Measurements from ENCODE around the gene PMPCA. TPM values are rescaled to one million over a fixed set of nuclear protein-coding genes. Genes with fewer than 3 reads are reported as not detected.

The PMPCA gene
- total RNA-seq, 2 experiments from 2014 or later, result 53.3 to 76.1 TPM

GRCh38 chr9:136445799-136446198, 35.3 kb downstream of the PMPCA start:
- H3K9me3 ChIP-seq (ENCODE audit: low read length), result no peaks in the 10 kb centered on the region
- intact Hi-C loops (cut with micrococcal nuclease; ENCODE audit: unreplicated experiment), result no loop called here
- no peaks in the 10 kb centered on the region for H3K9me2 ChIP-seq (ENCODE audit: insufficient read depth, low read length)
- no TSS peak for BruUV-seq (replicated peaks)
- no peak overlapping the region for H3K4me3 ChIP-seq (ENCODE audit: low read depth, low read length, poor library complexity, severe bottlenecking)
- ChIA-PET POLR2A (no interaction called here), CTCF (ENCODE audit: unreplicated experiment) (no interaction called here)
- H2AFZ ChIP-seq (ENCODE audit: low read length), result no peak overlapping the region
- no peaks in the 10 kb centered on the region for H3K4me1 ChIP-seq (ENCODE audit: insufficient read depth, low read length, poor library complexity, severe bottlenecking)
- H3K27ac ChIP-seq (ENCODE audit: low read depth, low read length, poor library complexity, severe bottlenecking), result no peak overlapping the region
- peaks cover 88% of the 10 kb centered on the region for H3K36me3 ChIP-seq (ENCODE audit: insufficient read depth, low read length)
- H3K79me2 ChIP-seq (ENCODE audit: insufficient read depth, low read depth, low read length), result no peaks in the 10 kb centered on the region
- TF ChIP-seq EZH2phosphoT487 (IDR thresholded peaks at IDR 0.05; ENCODE audit: borderline replicate concordance, low read depth, low read length) (no peak), CTCF (conservative IDR thresholded peaks at IDR 0.05; ENCODE audit: low read length) (no peak)
- H4K20me1 ChIP-seq (ENCODE audit: insufficient read depth, low read length), result no peaks in the 10 kb centered on the region
- DNase-seq (ENCODE audit: low spot score), result no peak
- H3K4me2 ChIP-seq (ENCODE audit: low read length), result no peak overlapping the region

- no peaks in the 10 kb centered on the region for H4K20me1 ChIP-seq (ENCODE audit: insufficient read depth, low read length)
- no peaks in the 10 kb centered on the region for H3K9me3 ChIP-seq (ENCODE audit: low read length)
- DNase-seq (ENCODE audit: low spot score), result no peak
- no peak overlapping the region for H3K27ac ChIP-seq (ENCODE audit: low read depth, low read length, poor library complexity, severe bottlenecking)
- H3K4me3 ChIP-seq (ENCODE audit: low read depth, low read length, poor library complexity, severe bottlenecking), result no peak overlapping the region
- no peaks in the 10 kb centered on the region for H3K9me2 ChIP-seq (ENCODE audit: insufficient read depth, low read length)
- H3K36me3 ChIP-seq (ENCODE audit: insufficient read depth, low read length), result peaks cover 90% of the 10 kb centered on the region
- POLR2A ChIA-PET, result interaction anchor here (0.6 kb wide), 1 partner anchor 11 kb away, joined by 4 read pairs; no protein-coding TSS in a partner anchor
- no peak overlapping the region for H2AFZ ChIP-seq (ENCODE audit: low read length)
- H3K4me1 ChIP-seq (ENCODE audit: insufficient read depth, low read length, poor library complexity, severe bottlenecking), result no peaks in the 10 kb centered on the region
- CTCF ChIA-PET (ENCODE audit: unreplicated experiment), result no interaction called here
- no TSS peak for BruUV-seq (replicated peaks)
- H3K4me2 ChIP-seq (ENCODE audit: low read length), result no peak overlapping the region
- no peaks in the 10 kb centered on the region for H3K79me2 ChIP-seq (ENCODE audit: insufficient read depth, low read depth, low read length)
- TF ChIP-seq EZH2phosphoT487 (IDR thresholded peaks at IDR 0.05; ENCODE audit: borderline replicate concordance, low read depth, low read length) (no peak), CTCF (conservative IDR thresholded peaks at IDR 0.05; ENCODE audit: low read length) (no peak)
- intact Hi-C loops (cut with micrococcal nuclease; ENCODE audit: unreplicated experiment), result no loop called here
Observed at GRCh38 chr9:136447173-136447778, 36.8 kb downstream of the PMPCA start.

- intact Hi-C loops (cut with micrococcal nuclease; ENCODE audit: unreplicated experiment), result no loop called here
- TF ChIP-seq CTCF (conservative IDR thresholded peaks at IDR 0.05; ENCODE audit: low read length) (no peak), EZH2phosphoT487 (IDR thresholded peaks at IDR 0.05; ENCODE audit: borderline replicate concordance, low read depth, low read length) (no peak)
- no peak overlapping the region for H3K4me3 ChIP-seq (ENCODE audit: low read depth, low read length, poor library complexity, severe bottlenecking)
- no TSS peak for BruUV-seq (replicated peaks)
- H3K4me2 ChIP-seq (ENCODE audit: low read length), result no peak overlapping the region
- POLR2A ChIA-PET, result no interaction called here
- H3K9me3 ChIP-seq (ENCODE audit: low read length), result no peaks in the 10 kb centered on the region
- peaks cover 86% of the 10 kb centered on the region for H3K36me3 ChIP-seq (ENCODE audit: insufficient read depth, low read length)
- H3K79me2 ChIP-seq (ENCODE audit: insufficient read depth, low read depth, low read length), result no peaks in the 10 kb centered on the region
- no peaks in the 10 kb centered on the region for H3K4me1 ChIP-seq (ENCODE audit: insufficient read depth, low read length, poor library complexity, severe bottlenecking)
- no peaks in the 10 kb centered on the region for H4K20me1 ChIP-seq (ENCODE audit: insufficient read depth, low read length)
- DNase-seq (ENCODE audit: low spot score), result no peak
- CTCF ChIA-PET (ENCODE audit: unreplicated experiment), result no interaction called here
- H3K9me2 ChIP-seq (ENCODE audit: insufficient read depth, low read length), result no peaks in the 10 kb centered on the region
- H2AFZ ChIP-seq (ENCODE audit: low read length), result no peak overlapping the region
- no peak overlapping the region for H3K27ac ChIP-seq (ENCODE audit: low read depth, low read length, poor library complexity, severe bottlenecking)
Observed at GRCh38 chr9:136448655-136449054, 38.2 kb downstream of the PMPCA start.
